A549 (cell line): ENCODE results near the gene HUS1B.

Experiments
- EHMT2 ChIP-seq: fragments of 200-600 bp; sonication (generic); IDR thresholded peaks from 2 replicates; pipeline ENCODE4 v1.6.1; 2016; ENCODE audit warnings: antibody characterized with exemption, low read depth, mild to moderate bottlenecking, moderate library complexity
- ELK1 ChIP-seq: fragments of 150-350 bp; IDR thresholded peaks from 2 replicates; pipeline ENCODE4 v1.6.1; 2014; ENCODE audit warnings: low read depth, mild to moderate bottlenecking, low read length
- MAX ChIP-seq: IDR thresholded peaks from 2 replicates; pipeline ENCODE4 v1.6.1; 2012
- POLR2A ChIP-seq: IDR thresholded peaks from 2 replicates; pipeline ENCODE4 v1.6.1; 2012; ENCODE audit warnings: mild to moderate bottlenecking, low read length
- TF ChIP-seq, protein P1 (sequence below): fragments of >200 bp; sonication (Bioruptor Twin); formaldehyde crosslinking; IDR thresholded peaks from 3 replicates; pipeline ENCODE4 v1.5.1; 2016
- TF ChIP-seq, protein P2 (sequence below): fragments of 250-450 bp; sonication (Bioruptor Pico); IDR thresholded peaks from 2 replicates; pipeline ENCODE4 v1.5.0; 2021; ENCODE audit warnings: mild to moderate bottlenecking, moderate library complexity, borderline replicate concordance

GRCh38 chr6:657743-658142 is 843 bp upstream of the HUS1B start:
- TF ChIP-seq MAX (no peak), EHMT2 (no peak), POLR2A (no peak), ELK1 (no peak)
- TF ChIP-seq, protein P1, sequence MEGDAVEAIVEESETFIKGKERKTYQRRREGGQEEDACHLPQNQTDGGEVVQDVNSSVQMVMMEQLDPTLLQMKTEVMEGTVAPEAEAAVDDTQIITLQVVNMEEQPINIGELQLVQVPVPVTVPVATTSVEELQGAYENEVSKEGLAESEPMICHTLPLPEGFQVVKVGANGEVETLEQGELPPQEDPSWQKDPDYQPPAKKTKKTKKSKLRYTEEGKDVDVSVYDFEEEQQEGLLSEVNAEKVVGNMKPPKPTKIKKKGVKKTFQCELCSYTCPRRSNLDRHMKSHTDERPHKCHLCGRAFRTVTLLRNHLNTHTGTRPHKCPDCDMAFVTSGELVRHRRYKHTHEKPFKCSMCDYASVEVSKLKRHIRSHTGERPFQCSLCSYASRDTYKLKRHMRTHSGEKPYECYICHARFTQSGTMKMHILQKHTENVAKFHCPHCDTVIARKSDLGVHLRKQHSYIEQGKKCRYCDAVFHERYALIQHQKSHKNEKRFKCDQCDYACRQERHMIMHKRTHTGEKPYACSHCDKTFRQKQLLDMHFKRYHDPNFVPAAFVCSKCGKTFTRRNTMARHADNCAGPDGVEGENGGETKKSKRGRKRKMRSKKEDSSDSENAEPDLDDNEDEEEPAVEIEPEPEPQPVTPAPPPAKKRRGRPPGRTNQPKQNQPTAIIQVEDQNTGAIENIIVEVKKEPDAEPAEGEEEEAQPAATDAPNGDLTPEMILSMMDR = no peak
- TF ChIP-seq, protein P2, sequence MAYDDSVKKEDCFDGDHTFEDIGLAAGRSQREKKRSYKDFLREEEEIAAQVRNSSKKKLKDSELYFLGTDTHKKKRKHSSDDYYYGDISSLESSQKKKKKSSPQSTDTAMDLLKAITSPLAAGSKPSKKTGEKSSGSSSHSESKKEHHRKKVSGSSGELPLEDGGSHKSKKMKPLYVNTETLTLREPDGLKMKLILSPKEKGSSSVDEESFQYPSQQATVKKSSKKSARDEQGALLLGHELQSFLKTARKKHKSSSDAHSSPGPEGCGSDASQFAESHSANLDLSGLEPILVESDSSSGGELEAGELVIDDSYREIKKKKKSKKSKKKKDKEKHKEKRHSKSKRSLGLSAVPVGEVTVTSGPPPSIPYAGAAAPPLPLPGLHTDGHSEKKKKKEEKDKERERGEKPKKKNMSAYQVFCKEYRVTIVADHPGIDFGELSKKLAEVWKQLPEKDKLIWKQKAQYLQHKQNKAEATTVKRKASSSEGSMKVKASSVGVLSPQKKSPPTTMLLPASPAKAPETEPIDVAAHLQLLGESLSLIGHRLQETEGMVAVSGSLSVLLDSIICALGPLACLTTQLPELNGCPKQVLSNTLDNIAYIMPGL = no peak
